Measurements from ENCODE around the gene PSME3. TPM values are rescaled to one million over a fixed set of nuclear protein-coding genes. Genes with fewer than 3 reads are reported as not detected.
"Not testable (repeated sequence)": the region's sequence is repeated elsewhere in the genome, so short reads cannot be mapped to it uniquely, and the experiment has no call there.

PSME3 gene
- total RNA-seq, 1 donor from 2014 or later = 142 TPM

DNA sequence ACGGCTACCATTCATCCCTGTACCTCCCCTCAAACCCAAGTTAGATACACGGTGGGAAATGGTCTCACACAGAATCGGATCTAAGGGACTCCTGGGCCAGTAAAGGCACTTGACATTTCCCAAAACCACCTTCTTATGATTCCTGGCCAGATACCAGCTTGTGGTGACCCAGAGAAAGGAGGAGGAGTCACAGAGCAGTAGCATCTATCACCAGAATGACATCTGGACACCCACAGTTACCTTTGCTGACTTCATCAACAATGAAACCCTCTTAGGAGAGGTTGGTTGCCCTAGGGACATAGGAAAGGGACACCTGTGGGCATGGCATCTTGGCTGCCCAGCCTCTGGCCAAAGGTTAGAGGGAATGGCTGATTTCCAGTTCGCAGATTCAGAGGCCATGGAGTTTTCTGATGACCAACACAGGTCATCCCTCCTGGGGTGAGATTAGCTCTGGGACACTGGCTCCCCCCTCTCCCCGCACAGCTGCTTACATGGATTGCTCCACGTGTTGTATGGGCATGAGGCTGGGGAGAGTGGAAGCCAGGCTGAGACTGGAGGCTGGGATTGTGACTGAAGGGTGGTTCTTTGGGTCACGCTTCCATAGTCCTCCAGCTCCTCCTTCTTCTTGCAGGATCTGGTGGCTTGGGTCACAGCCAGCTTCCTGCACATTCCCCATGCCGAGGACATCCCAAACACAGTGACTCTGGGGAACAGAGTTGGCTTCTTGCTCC is 16.4 kb downstream of the PSME3 start:
- intact Hi-C loops (cut with micrococcal nuclease) = no loop called here

DNA sequence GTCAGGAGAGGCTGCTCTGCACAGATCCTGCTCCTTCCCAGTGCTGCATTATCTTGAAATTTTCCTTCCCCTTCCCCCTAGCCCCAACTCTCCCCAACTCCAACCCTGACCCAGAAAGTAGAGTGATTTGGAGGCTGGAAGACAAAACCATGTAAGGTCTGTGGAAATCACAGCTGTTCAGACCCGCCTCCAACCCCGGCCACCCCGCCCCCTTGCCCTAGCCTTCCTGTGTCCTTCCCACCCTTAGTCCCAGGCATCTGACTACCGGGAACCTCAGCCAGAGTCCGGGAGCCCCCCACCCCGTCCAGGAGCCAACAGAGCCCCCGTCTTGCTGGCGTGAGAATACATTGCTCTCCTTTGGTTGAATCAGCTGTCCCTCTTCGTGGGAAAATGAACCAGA is 17.8 kb downstream of the PSME3 start, which contains the start of gene AOC3:
Gene AOC3, plus strand, starts transcription at position 246 of the 400 bp plus-strand sequence. Its CDS starts 145 bp downstream, at position 391.
- intact Hi-C loops (cut with micrococcal nuclease) = no loop called here

DNA sequence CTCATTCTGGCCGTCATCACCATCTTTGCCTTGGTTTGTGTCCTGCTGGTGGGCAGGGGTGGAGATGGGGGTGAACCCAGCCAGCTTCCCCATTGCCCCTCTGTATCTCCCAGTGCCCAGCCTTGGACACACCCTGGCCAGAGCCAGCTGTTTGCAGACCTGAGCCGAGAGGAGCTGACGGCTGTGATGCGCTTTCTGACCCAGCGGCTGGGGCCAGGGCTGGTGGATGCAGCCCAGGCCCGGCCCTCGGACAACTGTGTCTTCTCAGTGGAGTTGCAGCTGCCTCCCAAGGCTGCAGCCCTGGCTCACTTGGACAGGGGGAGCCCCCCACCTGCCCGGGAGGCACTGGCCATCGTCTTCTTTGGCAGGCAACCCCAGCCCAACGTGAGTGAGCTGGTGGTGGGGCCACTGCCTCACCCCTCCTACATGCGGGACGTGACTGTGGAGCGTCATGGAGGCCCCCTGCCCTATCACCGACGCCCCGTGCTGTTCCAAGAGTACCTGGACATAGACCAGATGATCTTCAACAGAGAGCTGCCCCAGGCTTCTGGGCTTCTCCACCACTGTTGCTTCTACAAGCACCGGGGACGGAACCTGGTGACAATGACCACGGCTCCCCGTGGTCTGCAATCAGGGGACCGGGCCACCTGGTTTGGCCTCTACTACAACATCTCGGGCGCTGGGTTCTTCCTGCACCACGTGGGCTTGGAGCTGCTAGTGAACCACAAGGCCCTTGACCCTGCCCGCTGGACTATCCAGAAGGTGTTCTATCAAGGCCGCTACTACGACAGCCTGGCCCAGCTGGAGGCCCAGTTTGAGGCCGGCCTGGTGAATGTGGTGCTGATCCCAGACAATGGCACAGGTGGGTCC is 18.4 kb downstream of the PSME3 start:
- intact Hi-C loops (cut with micrococcal nuclease) = not testable (repeated sequence)

DNA sequence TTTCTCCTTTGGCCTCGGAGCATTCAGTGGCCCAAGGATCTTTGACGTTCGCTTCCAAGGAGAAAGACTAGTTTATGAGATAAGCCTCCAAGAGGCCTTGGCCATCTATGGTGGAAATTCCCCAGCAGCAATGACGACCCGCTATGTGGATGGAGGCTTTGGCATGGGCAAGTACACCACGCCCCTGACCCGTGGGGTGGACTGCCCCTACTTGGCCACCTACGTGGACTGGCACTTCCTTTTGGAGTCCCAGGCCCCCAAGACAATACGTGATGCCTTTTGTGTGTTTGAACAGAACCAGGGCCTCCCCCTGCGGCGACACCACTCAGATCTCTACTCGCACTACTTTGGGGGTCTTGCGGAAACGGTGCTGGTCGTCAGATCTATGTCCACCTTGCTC is 19.2 kb downstream of the PSME3 start:
- intact Hi-C loops (cut with micrococcal nuclease) = no loop called here

DNA sequence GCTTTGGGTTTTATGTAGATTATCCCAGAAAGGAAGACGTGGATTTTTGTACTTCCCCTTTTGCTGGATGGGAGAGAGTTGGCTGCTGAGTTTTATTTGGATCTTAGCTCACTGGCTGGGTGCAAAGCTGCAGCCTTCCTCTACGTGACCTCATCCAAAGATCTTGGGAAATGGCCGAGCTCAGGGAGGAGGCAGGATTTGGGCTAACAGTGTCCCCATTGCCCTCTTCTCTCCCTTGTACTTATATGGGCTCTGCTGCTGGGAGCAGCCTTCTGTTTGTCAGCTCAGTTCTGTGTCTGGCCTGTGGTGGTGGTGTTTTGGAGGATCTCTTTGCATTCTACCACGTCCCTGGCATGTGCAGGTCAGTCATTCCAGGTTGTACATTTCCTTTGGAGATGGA is 19.8 kb downstream of the PSME3 start:
- intact Hi-C loops (cut with micrococcal nuclease) = no loop called here

DNA sequence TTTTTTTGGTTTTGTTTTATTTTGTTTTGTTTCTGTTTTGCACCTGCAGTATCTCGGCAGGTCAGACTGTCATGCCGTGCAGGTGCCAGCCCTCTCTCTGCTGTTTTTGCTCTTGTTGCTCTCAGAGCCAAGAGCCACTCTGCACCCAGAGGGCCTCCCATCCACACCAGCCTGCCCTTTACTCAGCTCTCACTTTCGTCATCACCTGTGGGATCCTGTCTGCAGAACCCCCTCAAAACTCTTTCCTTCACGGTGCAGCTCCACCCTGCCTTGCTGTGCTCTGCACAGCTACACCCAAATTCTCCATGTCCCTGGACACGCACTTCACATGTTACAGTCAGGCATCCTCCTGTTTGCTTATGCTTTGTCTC is 20.4 kb downstream of the PSME3 start:
- intact Hi-C loops (cut with micrococcal nuclease) = no loop called here

DNA sequence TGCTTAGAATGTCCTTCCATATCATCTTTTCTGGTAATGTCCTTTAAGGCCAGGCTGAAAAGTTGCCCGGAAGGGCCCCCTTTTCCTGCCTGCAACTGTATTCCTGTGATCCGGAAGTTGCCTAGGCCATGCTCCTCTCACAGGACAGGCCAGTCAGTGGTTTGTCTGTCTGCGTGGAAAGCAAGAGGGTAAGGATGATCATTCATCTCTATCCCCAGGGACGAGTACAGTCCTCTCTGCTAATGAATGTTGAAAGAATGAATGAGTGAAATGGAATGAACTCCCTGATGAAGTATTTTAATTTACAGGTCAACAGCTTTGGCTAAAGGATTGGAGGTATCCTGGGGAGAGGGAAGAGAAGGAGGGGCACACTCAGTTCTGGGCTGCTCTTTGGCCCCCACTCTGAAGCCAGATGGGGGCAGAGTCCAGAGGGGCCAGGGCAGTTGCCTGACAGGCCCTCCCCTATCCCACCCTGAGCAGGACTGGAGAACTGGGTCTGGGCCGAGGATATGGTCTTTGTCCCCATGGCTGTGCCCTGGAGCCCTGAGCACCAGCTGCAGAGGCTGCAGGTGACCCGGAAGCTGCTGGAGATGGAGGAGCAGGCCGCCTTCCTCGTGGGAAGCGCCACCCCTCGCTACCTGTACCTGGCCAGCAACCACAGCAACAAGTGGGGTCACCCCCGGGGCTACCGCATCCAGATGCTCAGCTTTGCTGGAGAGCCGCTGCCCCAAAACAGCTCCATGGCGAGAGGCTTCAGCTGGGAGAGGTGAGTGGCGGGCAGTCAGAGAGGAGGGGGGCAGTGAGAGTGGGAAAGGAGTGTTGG is 21.0 kb downstream of the PSME3 start:
- intact Hi-C loops (cut with micrococcal nuclease) = no loop called here

DNA sequence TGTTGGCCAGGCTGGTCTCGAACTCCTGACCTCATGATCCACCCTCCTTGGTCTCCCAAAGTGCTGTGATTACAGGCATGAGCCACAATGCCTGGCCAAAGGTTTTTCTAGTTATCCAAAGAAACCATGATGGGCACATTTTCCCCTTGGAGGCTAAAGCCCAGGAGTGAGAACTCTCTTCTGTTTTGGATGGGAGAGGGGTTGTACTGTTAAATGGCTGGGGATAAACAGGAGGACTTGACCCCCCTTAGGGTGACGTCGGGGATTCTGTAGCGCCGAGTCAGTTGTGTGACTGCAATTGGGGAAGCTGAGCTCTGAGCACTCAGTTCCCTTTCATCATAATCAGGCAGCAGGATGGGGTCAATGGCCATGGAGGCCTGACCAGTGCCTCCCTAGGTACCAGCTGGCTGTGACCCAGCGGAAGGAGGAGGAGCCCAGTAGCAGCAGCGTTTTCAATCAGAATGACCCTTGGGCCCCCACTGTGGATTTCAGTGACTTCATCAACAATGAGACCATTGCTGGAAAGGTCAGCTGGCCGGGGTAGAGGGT is 21.9 kb downstream of the PSME3 start:
- intact Hi-C loops (cut with micrococcal nuclease) = no loop called here

DNA sequence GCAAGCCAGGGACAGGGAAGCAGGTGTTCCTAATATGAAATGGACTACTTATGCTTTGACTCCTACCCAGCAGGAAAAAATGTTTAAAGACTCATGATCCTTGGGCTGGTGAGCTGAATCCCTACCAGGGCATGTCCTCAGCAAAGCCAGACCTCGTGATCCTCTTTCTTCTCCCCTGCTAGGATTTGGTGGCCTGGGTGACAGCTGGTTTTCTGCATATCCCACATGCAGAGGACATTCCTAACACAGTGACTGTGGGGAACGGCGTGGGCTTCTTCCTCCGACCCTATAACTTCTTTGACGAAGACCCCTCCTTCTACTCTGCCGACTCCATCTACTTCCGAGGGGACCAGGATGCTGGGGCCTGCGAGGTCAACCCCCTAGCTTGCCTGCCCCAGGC is 22.9 kb downstream of the PSME3 start:
- intact Hi-C loops (cut with micrococcal nuclease) = not testable (repeated sequence)

DNA sequence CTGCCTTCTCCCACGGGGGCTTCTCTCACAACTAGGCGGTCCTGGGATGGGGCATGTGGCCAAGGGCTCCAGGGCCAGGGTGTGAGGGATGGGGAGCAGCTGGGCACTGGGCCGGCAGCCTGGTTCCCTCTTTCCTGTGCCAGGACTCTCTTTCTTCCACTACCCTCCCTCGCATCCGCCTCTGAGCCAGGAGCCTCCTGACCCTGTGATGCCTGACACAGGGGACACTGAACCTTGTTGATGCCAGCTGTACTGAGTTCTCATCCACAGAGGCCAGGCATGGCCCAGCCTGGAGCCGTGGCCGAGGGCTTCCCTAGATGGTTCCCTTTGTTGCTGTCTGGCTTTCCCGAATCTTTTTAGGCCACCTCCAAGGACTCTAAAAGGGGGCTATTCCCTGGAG is 23.3 kb downstream of the PSME3 start:
- intact Hi-C loops (cut with micrococcal nuclease) = not testable (repeated sequence)

DNA sequence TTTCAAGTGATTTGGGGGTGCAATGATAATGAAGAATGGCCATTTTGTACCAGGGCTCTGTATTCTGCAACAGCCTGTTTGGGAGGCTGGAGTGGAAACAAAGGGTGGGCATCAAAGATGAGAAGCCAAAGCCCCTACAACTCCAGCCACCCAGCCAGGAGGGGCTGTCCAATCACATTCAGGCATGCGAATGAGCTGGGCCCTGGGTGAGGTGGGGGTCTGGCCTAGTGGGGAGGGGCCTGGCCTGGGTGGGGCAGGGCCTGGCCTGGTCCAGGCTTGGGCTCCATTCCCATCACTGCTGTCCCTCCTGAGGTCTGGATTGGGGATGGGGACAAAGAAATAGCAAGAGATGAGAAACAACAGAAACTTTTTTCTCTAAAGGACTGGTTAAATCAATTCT is 24.2 kb downstream of the PSME3 start:
- intact Hi-C loops (cut with micrococcal nuclease) = no loop called here

DNA sequence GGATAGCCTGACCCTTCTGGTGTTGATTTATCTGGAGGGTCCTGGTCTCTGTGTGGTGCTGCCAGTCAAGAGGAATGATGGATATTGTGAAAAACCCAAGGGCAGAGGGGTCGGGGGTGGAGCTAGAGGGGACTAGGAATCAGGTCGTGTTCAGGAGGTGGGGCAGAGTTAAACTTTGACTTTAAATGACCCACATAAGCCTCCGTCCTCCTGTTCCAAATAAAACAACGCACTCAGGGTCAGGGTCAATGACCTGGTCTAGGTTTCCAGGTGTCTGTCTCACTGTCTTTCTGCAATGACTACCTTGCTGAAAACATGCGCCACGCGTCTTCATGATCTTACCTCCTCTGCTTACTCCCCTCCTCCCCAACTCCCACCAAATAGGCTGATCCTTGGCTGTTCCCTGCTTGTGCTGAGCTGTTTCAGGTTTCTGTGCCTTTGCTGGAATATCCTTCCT is 32.5 kb downstream of the PSME3 start:
- intact Hi-C loops (cut with micrococcal nuclease) = no loop called here

DNA sequence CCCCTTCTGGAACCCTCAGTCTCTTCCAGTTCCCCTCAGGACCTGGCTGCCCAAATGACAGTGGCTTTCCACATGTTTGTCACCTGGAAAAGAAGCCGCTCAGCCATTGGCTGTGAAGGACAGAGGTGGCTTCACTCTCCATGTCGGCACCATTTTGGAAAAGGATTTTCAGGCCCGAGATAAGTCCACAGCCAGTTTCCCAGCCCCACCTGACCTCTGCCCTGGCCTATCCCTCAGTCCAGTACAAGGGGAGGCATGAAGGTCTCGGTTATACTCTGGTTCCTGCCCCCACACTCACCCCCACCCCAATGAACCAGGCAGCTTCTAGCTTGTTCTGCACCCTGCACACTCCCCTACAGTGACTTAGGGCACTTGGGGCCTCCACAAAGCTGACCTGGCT is 33.0 kb downstream of the PSME3 start:
- intact Hi-C loops (cut with micrococcal nuclease) = no loop called here

DNA sequence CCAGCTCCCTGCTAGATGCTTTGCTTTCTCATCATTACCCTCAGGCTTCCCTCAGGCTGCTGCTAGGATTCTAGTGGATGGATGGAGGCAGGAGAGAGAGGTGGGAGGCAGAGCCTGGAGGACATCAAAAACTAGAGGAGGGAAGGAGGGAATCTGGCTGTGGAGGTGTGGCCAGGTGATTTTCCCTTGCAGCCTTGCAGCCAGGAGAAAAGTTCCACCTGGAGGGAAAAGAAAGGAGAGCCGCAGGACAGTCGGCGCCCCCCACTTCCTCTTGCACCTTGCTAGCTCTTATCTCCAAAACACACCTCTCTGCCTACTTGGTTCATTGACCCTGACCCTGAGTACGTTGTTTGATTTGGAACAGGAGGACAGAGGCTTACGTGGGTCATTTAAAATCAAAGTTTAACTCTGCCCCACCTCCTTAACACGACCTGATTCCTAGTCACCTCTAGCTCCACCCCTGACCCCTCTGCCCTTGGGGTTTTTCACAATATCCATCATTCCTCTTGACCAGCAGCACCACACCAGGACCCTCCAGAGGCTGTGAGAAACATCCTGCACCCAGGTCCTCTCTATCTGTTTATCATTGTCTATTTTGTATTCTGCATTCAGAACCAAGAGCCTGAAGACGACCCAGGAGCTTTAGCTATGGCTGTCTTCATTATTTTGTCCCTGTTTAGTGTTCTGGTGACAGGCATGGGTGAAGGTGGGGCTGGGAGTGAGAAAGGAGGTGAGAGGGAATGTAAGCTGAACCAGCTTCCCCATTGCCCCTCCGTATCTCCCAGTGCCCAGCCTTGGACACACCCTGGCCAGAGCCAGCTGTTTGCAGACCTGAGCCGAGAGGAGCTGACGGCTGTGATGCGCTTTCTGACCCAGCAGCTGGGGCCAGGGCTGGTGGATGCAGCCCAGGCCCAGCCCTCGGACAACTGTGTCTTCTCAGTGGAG is 33.7 kb downstream of the PSME3 start:
- intact Hi-C loops (cut with micrococcal nuclease) = no loop called here

DNA sequence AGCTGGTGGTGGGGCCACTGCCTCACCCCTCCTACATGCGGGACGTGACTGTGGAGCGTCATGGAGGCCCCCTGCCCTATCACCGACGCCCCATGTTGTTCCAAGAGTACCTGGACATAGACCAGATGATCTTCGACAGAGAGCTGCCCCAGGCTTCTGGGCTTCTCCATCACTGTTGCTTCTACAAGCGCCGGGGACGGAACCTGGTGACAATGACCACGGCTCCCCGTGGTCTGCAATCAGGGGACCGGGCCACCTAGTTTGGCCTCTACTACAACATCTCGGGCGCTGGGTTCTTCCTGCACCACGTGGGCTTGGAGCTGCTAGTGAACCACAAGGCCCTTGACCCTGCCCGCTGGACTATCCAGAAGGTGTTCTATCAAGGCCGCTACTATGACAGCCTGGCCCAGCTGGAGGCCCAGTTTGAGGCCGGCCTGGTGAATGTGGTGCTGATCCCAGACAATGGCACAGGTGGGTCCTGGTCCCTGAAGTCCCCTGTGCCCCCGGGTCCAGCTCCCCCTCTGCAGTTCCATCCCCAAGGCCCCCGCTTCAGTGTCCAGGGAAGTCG is 34.6 kb downstream of the PSME3 start:
- intact Hi-C loops (cut with micrococcal nuclease) = not testable (repeated sequence)

DNA sequence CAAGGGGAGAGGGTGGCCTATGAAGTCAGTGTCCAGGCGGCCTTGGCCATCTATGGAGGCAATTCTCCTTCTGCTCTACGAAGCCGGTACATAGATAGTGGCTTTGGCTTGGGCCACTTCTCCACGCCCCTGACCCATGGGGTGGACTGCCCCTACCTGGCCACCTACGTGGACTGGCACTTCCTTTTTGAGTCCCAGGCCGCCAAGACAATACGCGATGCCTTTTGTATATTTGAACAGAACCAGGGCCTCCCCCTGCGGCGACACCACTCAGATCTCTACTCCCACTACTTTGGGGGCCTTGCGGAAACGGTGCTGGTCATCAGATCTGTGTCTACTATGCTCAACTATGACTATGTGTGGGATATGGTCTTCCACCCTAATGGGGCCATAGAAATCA is 35.1 kb downstream of the PSME3 start:
- intact Hi-C loops (cut with micrococcal nuclease) = no loop called here

DNA sequence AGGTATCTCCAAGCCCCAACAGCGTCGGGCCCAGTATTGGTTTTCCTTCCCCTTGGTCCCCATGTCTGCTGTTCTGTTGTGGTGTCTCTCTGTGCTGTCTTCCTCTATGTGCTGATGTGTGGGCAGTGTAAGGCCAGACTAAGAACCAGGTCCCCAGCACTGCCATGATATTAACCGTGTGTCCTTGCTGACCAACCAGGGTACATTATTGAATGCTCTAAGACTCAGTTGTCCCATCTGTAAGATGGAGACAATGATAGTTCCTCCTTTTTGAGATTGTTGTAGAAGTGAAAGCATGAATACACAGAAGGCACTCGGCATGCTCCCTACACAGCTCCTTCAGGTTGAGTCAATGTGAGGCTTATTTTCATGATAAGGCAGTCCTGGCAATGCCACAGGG is 38.5 kb downstream of the PSME3 start:
- intact Hi-C loops (cut with micrococcal nuclease) = no loop called here

DNA sequence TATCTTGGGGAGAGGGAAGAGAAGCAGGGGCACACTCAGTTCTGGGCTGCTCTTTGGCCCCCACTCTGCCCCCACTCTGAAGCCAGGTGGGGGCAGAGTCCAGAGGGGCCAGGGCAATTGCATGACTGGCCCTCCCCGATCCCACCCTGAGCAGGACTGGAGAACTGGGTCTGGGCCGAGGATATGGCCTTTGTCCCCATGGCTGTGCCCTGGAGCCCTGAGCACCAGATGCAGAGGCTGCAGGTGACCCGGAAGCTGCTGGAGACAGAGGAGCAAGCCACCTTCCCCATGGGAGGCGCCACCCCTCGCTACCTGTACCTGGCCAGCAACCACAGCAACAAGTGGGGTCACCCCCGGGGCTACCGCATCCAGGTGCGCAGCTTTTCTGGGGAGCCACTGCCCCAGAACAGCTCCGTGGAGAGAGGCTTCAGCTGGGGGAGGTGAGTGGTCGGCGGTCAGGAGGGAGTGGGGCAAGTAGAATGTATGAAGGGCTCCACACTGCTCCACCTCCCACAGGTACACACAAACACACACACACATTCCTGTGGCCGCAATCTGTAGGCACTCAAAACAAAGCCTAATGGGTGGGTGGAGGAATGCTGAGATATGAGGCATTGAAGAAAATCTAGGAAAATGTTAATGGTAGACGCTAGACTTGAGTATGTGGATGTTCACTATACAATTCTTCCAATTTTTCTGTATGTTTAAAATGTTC is 39.2 kb downstream of the PSME3 start:
- intact Hi-C loops (cut with micrococcal nuclease) = no loop called here

DNA sequence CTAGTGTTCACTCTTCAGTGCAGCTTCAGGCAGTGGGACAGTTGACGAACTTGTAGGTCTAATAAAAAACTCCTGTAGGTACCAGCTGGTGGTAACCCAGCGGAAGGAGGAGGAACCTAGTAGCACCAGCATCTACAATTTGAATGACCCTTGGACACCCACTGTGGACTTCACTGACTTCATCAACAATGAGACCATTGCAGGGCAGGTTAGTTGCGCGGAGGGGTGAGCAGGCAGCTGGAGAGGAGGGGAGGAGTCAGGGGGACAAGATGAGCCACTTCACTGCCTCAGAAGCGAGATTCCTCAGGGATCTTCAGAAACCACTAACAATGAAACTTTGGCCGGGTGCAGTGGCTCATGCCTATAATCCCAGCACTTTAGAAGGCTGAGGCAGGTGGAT is 40.1 kb downstream of the PSME3 start:
- intact Hi-C loops (cut with micrococcal nuclease) = no loop called here
